Nephron progenitor cell (in vitro differentiated cells): ENCODE data around the gene PPARA.

ENCODE experiments used
- DNase-seq: peaks from one replicate; pipeline ENCODE4 v3.0.0; 2021
- H3K27ac Mint-ChIP-seq: 2 replicates; pipeline ENCODE4 v1.8.0; 2021; ENCODE audit warnings: mild to moderate bottlenecking, moderate library complexity, mixed read lengths
- H3K27me3 Mint-ChIP-seq: 2 replicates; pipeline ENCODE4 v1.8.0; 2021; ENCODE audit warnings: mild to moderate bottlenecking, low read depth, mixed read lengths; ENCODE audit not compliant: poor library complexity
- H3K36me3 Mint-ChIP-seq: 2 replicates; pipeline ENCODE4 v1.8.0; 2021; ENCODE audit warnings: low read depth, mixed read lengths
- H3K4me1 Mint-ChIP-seq: 2 replicates; pipeline ENCODE4 v1.8.0; 2021; ENCODE audit warnings: mixed read lengths
- H3K4me3 Mint-ChIP-seq: 2 replicates; pipeline ENCODE4 v1.8.0; 2021; ENCODE audit warnings: mild to moderate bottlenecking, moderate library complexity, mixed read lengths
- H3K9me3 Mint-ChIP-seq: 2 replicates; pipeline ENCODE4 v1.8.0; 2021; ENCODE audit warnings: mild to moderate bottlenecking, moderate library complexity, mixed read lengths
- TF ChIP-seq, protein P1 (sequence below): fragments of 200-600 bp; sonication (generic); IDR thresholded peaks from 2 replicates; pipeline ENCODE4 v1.5.0; 2021; ENCODE audit warnings: antibody characterized with exemption

The PPARA gene

GRCh38 chr22:46150034-46150654, at the start of gene PPARA:
Gene PPARA (plus strand): TSS chr22:46150526. CDS start chr22:46198384, 47,858 bp downstream.
- H3K27me3 Mint-ChIP-seq, result peaks cover 82% of the 10 kb centered on the region
- DNase-seq, result peak; percentile 88
- H3K27ac Mint-ChIP-seq, result no peak within 1 kb of the TSS
- peaks cover 4% of the 10 kb centered on the region for H3K36me3 Mint-ChIP-seq
- H3K4me3 Mint-ChIP-seq, result peak within 1 kb of the TSS; percentile 77
- TF ChIP-seq, protein P1, sequence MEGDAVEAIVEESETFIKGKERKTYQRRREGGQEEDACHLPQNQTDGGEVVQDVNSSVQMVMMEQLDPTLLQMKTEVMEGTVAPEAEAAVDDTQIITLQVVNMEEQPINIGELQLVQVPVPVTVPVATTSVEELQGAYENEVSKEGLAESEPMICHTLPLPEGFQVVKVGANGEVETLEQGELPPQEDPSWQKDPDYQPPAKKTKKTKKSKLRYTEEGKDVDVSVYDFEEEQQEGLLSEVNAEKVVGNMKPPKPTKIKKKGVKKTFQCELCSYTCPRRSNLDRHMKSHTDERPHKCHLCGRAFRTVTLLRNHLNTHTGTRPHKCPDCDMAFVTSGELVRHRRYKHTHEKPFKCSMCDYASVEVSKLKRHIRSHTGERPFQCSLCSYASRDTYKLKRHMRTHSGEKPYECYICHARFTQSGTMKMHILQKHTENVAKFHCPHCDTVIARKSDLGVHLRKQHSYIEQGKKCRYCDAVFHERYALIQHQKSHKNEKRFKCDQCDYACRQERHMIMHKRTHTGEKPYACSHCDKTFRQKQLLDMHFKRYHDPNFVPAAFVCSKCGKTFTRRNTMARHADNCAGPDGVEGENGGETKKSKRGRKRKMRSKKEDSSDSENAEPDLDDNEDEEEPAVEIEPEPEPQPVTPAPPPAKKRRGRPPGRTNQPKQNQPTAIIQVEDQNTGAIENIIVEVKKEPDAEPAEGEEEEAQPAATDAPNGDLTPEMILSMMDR, result no peak
- no peaks in the 10 kb centered on the region for H3K9me3 Mint-ChIP-seq
- H3K4me1 Mint-ChIP-seq, result peaks cover 29% of the 10 kb centered on the region

GRCh38 chr22:46102159-46102558, 48.2 kb upstream of the PPARA start:
- TF ChIP-seq, protein P1, result no peak
- Mint-ChIP-seq H3K4me1 (peaks cover 9% of the 10 kb centered on the region), H3K36me3 (no peaks in the 10 kb centered on the region), H3K27ac (no peak overlapping the region), H3K9me3 (no peaks in the 10 kb centered on the region), H3K27me3 (no peaks in the 10 kb centered on the region), H3K4me3 (no peak overlapping the region)
- DNase-seq, result no peak

DNA sequence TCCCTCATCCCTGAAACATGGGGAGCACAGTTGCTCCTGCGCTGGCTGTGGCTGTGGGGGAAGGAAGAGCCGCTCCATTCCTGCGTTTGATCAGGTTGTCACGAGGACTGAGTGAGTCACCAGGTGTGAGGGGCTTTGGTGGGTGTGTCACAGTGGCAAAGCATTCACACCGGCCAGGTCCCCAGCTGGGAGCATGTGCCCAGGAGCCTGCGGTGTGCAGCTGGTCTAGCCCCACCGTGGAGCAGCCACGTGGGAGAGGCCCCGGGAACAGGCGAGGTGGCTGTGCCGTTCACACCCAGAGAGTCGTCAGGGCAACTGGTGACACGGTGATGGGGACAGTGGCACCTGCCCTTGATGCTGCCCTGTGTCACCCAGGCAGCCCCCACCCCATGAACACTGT, 47.6 kb upstream of the PPARA start:
- Mint-ChIP-seq H3K4me1 (peaks cover 14% of the 10 kb centered on the region), H3K36me3 (no peaks in the 10 kb centered on the region), H3K4me3 (no peak overlapping the region), H3K27me3 (no peaks in the 10 kb centered on the region), H3K9me3 (no peaks in the 10 kb centered on the region), H3K27ac (no peak overlapping the region)
- DNase-seq, result no peak
- TF ChIP-seq, protein P1, result no peak

GRCh38 chr22:46103181-46103580, 47.1 kb upstream of the PPARA start:
- peaks cover 15% of the 10 kb centered on the region for H3K4me1 Mint-ChIP-seq
- no peaks in the 10 kb centered on the region for H3K9me3 Mint-ChIP-seq

GRCh38 chr22:46103664-46104063, 46.7 kb upstream of the PPARA start:
- Mint-ChIP-seq H3K4me3 (no peak overlapping the region), H3K36me3 (no peaks in the 10 kb centered on the region), H3K27me3 (no peaks in the 10 kb centered on the region), H3K27ac (no peak overlapping the region), H3K4me1 (peaks cover 15% of the 10 kb centered on the region), H3K9me3 (no peaks in the 10 kb centered on the region)
- no peak for DNase-seq
- TF ChIP-seq, protein P1, result no peak

More at GRCh38 chr22:46103181-46103580, 47.1 kb upstream of the PPARA start:
- no peaks in the 10 kb centered on the region for H3K36me3 Mint-ChIP-seq
- H3K27ac Mint-ChIP-seq, result no peak overlapping the region
- DNase-seq, result no peak
- no peaks in the 10 kb centered on the region for H3K27me3 Mint-ChIP-seq
- TF ChIP-seq, protein P1, result no peak
- no peak overlapping the region for H3K4me3 Mint-ChIP-seq
